Measurements from ENCODE around the gene ELFN2.

The ELFN2 gene

GRCh38 chr22:37371491-37371890 lies 55.8 kb downstream of the ELFN2 start:
- no peak for DNase-seq
- H3K4me1 Mint-ChIP-seq: peaks cover 6% of the 10 kb centered on the region
- H3K4me3 Mint-ChIP-seq: no peak overlapping the region
- no peaks in the 10 kb centered on the region for H3K36me3 Mint-ChIP-seq
- H3K27ac Mint-ChIP-seq: no peak overlapping the region
- CTCF ChIA-PET: interaction anchor here (0.7 kb wide), 1 partner anchor 58 kb away, joined by 3 read pairs; no protein-coding TSS in a partner anchor
- H3K9me3 Mint-ChIP-seq: no peaks in the 10 kb centered on the region
- H3K27me3 Mint-ChIP-seq: peaks cover 33% of the 10 kb centered on the region

- no peak overlapping the region for H3K27ac Mint-ChIP-seq
- H3K4me1 Mint-ChIP-seq: peaks cover 6% of the 10 kb centered on the region
- DNase-seq: no peak
- peaks cover 24% of the 10 kb centered on the region for H3K27me3 Mint-ChIP-seq
- H3K4me3 Mint-ChIP-seq: no peak overlapping the region
- no peaks in the 10 kb centered on the region for H3K36me3 Mint-ChIP-seq
- H3K9me3 Mint-ChIP-seq: no peaks in the 10 kb centered on the region
- CTCF ChIA-PET: no interaction called here
These were observed 56.8 kb downstream of the ELFN2 start for GRCh38 chr22:37370306-37370979.

DNA sequence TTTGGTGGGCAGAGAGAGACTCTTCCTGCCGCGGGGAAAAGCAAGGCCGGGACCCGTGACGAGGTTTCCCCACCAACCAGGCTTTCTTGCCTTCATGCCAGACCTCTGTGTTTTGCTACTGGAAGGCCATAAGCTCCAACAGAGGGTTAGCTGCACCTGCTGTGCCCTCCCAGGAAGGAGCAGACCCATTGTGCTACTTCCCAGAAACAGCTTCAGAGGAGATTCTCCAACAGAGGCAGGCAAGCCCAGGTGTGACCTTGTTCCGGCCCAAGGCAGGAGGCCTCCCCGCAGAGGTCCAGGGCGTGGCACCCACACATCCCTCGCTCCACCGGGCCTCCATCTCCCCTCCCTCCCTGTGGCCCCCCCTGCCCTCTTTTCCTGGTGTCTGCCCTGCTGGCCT lies 57.8 kb downstream of the ELFN2 start:
- H3K36me3 Mint-ChIP-seq: no peaks in the 10 kb centered on the region
- no peaks in the 10 kb centered on the region for H3K9me3 Mint-ChIP-seq
- no peak overlapping the region for H3K27ac Mint-ChIP-seq
- CTCF ChIA-PET: no interaction called here
- H3K27me3 Mint-ChIP-seq: peaks cover 31% of the 10 kb centered on the region
- no peak overlapping the region for H3K4me3 Mint-ChIP-seq
- no peak for DNase-seq
- peaks cover 6% of the 10 kb centered on the region for H3K4me1 Mint-ChIP-seq

- peaks cover 6% of the 10 kb centered on the region for H3K4me1 Mint-ChIP-seq
- CTCF ChIA-PET: no interaction called here
These were observed 59.2 kb downstream of the ELFN2 start for GRCh38 chr22:37368058-37368457.

GRCh38 chr22:37366601-37367000 lies 60.7 kb downstream of the ELFN2 start:
- no peak for DNase-seq
- H3K4me1 Mint-ChIP-seq: peaks cover 6% of the 10 kb centered on the region
- peaks cover 34% of the 10 kb centered on the region for H3K27me3 Mint-ChIP-seq
- CTCF ChIA-PET: no interaction called here
- no peaks in the 10 kb centered on the region for H3K9me3 Mint-ChIP-seq
- H3K36me3 Mint-ChIP-seq: no peaks in the 10 kb centered on the region
- no peak overlapping the region for H3K4me3 Mint-ChIP-seq
- H3K27ac Mint-ChIP-seq: no peak overlapping the region

More at GRCh38 chr22:37368058-37368457, 59.2 kb downstream of the ELFN2 start:
- H3K9me3 Mint-ChIP-seq: no peaks in the 10 kb centered on the region
- no peaks in the 10 kb centered on the region for H3K36me3 Mint-ChIP-seq
- H3K4me3 Mint-ChIP-seq: no peak overlapping the region
- H3K27me3 Mint-ChIP-seq: peaks cover 34% of the 10 kb centered on the region
- no peak for DNase-seq
- no peak overlapping the region for H3K27ac Mint-ChIP-seq

GRCh38 chr22:37365950-37366349 lies 61.3 kb downstream of the ELFN2 start:
- no peaks in the 10 kb centered on the region for H3K36me3 Mint-ChIP-seq
- CTCF ChIA-PET: no interaction called here
- peaks cover 8% of the 10 kb centered on the region for H3K4me1 Mint-ChIP-seq
- no peak for DNase-seq
- H3K9me3 Mint-ChIP-seq: no peaks in the 10 kb centered on the region
- peaks cover 40% of the 10 kb centered on the region for H3K27me3 Mint-ChIP-seq
- H3K27ac Mint-ChIP-seq: no peak overlapping the region
- H3K4me3 Mint-ChIP-seq: no peak overlapping the region

DNA sequence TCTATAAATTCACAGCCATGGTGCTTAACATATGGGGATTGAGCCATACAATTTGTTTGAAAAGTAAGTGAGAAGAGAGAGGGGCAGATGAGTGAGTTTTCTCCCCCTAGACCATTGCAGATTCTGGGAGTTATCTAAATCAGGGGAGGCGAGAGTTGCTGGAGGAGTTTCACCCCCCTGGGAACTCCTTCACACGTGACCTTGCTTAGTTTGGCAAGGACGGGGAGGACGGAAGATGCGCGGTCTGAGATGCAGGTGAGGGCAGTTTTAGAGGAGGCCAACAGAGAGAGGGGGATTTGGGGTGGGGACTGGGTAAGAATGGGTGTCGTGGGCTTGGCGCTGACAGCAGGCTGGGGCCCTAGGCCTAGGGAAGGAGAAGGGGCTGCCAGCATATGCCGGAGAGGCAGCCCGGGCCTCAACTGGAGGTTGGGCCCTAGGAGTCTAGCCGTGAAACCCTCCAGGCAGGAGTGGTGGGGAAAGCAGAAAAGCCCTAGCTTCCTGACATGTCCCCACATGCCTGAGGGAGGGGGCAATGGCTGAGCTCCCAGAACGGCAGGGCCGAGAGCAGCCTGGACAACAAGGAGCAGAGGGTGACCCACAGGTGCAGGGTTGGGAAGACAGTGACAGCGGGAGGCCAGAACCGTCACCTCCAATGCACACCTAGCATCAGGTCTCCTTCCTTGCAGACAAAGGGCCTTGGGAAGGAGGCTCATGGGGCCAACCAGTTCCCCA lies 63.9 kb downstream of the ELFN2 start:
- H3K27ac Mint-ChIP-seq: no peak overlapping the region
- H3K36me3 Mint-ChIP-seq: no peaks in the 10 kb centered on the region
- H3K27me3 Mint-ChIP-seq: peaks cover 44% of the 10 kb centered on the region
- no peak overlapping the region for H3K4me3 Mint-ChIP-seq
- CTCF ChIA-PET: no interaction called here
- no peak for DNase-seq
- H3K9me3 Mint-ChIP-seq: no peaks in the 10 kb centered on the region
- peaks cover 2% of the 10 kb centered on the region for H3K4me1 Mint-ChIP-seq

DNA sequence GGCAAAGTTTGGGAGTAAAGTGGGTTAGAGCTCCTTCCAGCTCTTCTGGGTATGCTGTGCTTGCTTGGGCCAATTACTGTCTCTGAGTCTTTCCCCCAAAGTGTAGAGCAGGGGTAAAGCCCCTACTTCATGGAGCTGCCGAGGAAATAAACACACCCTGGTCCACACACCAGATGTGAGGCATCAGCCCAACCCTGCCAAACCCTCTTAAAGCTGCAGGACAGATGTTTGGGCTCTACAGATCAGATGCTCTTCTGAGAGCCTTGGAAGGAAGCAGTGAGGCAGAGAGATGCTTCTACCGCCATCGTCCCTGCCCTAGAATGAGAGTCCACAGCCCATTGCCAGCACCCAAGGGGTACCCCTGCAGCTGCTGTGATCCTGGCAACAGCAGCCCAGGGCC lies 64.7 kb downstream of the ELFN2 start:
- CTCF ChIA-PET: no interaction called here
- Mint-ChIP-seq H3K36me3 (no peaks in the 10 kb centered on the region), H3K27me3 (peaks cover 52% of the 10 kb centered on the region), H3K27ac (no peak overlapping the region), H3K9me3 (no peaks in the 10 kb centered on the region), H3K4me1 (peaks cover 2% of the 10 kb centered on the region), H3K4me3 (no peak overlapping the region)
- no peak for DNase-seq

GRCh38 chr22:37358917-37359316 lies 68.4 kb downstream of the ELFN2 start:
- H3K9me3 Mint-ChIP-seq: no peaks in the 10 kb centered on the region
- CTCF ChIA-PET: no interaction called here
- DNase-seq: no peak
- no peak overlapping the region for H3K27ac Mint-ChIP-seq
- H3K27me3 Mint-ChIP-seq: peaks cover 62% of the 10 kb centered on the region
- H3K4me1 Mint-ChIP-seq: peaks cover 2% of the 10 kb centered on the region
- no peak overlapping the region for H3K4me3 Mint-ChIP-seq
- no peaks in the 10 kb centered on the region for H3K36me3 Mint-ChIP-seq

DNA sequence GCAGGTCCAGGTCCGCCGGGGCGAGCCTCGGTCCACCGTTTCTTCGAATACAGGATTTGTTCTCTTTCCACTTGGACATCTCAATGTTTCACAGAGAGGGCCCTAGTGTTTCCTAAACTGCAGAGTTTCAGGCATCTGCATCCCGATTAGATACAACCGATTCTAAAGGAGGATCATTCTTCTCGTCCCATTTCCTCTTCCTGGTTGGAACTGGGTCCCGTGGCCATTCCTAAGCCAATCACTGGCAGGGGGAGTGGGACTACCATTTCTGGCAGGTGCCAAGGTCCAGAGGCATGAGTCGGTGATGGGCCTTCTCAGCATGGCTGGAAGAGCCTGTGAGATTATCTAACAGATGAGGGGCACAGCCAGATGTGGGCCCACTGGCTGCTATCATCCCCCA lies 68.9 kb downstream of the ELFN2 start:
- Mint-ChIP-seq H3K4me1 (peaks cover 2% of the 10 kb centered on the region), H3K27ac (no peak overlapping the region), H3K27me3 (peaks cover 62% of the 10 kb centered on the region), H3K36me3 (no peaks in the 10 kb centered on the region), H3K9me3 (no peaks in the 10 kb centered on the region), H3K4me3 (no peak overlapping the region)
- no peak for DNase-seq
- CTCF ChIA-PET: no interaction called here

GRCh38 chr22:37357446-37358075 lies 69.7 kb downstream of the ELFN2 start:
- Mint-ChIP-seq H3K36me3 (no peaks in the 10 kb centered on the region), H3K9me3 (no peaks in the 10 kb centered on the region), H3K27ac (no peak overlapping the region), H3K4me1 (peaks cover 2% of the 10 kb centered on the region), H3K4me3 (no peak overlapping the region), H3K27me3 (peaks cover 68% of the 10 kb centered on the region)
- DNase-seq: no peak
- CTCF ChIA-PET: no interaction called here

- CTCF ChIA-PET: no interaction called here
- Mint-ChIP-seq H3K9me3 (no peaks in the 10 kb centered on the region), H3K36me3 (no peaks in the 10 kb centered on the region), H3K27ac (no peak overlapping the region), H3K4me3 (no peak overlapping the region), H3K27me3 (peaks cover 70% of the 10 kb centered on the region), H3K4me1 (peaks cover 2% of the 10 kb centered on the region)
- no peak for DNase-seq
These were observed 70.4 kb downstream of the ELFN2 start for GRCh38 chr22:37356922-37357321.

- Mint-ChIP-seq H3K4me3 (no peak overlapping the region), H3K27ac (no peak overlapping the region), H3K36me3 (no peaks in the 10 kb centered on the region), H3K9me3 (no peaks in the 10 kb centered on the region), H3K27me3 (peaks cover 56% of the 10 kb centered on the region), H3K4me1 (no peaks in the 10 kb centered on the region)
- no peak for DNase-seq
- CTCF ChIA-PET: no interaction called here
These were observed 72.1 kb downstream of the ELFN2 start for GRCh38 chr22:37355174-37355573.

GRCh38 chr22:37354670-37355069 lies 72.6 kb downstream of the ELFN2 start:
- peaks cover 55% of the 10 kb centered on the region for H3K27me3 Mint-ChIP-seq
- H3K9me3 Mint-ChIP-seq: no peaks in the 10 kb centered on the region
- no peak overlapping the region for H3K4me3 Mint-ChIP-seq
- no peak overlapping the region for H3K27ac Mint-ChIP-seq
- H3K4me1 Mint-ChIP-seq: no peaks in the 10 kb centered on the region
- CTCF ChIA-PET: no interaction called here
- H3K36me3 Mint-ChIP-seq: no peaks in the 10 kb centered on the region
- DNase-seq: no peak

GRCh38 chr22:37354261-37354660 lies 73.0 kb downstream of the ELFN2 start:
- Mint-ChIP-seq H3K27me3 (peaks cover 51% of the 10 kb centered on the region), H3K9me3 (no peaks in the 10 kb centered on the region), H3K36me3 (no peaks in the 10 kb centered on the region), H3K4me3 (no peak overlapping the region), H3K4me1 (no peaks in the 10 kb centered on the region), H3K27ac (no peak overlapping the region)
- CTCF ChIA-PET: no interaction called here
- no peak for DNase-seq
